Kidney epithelial cell (primary cell): ENCODE measurements around the gene MACC1. TPM values are rescaled to one million over a fixed set of nuclear protein-coding genes. Genes with fewer than 3 reads are reported as not detected.
A peak's percentile ranks its signal among the peaks of the same experiment; 100 is the strongest.

ENCODE experiments used
- DNase-seq: peaks from one replicate; pipeline ENCODE4 v3.0.0-alpha.2; 2010; ENCODE audit warnings: low read depth
- H3K27me3 ChIP-seq: 2 replicates; pipeline ENCODE4 v1.6.0; 2011; ENCODE audit warnings: low read length; ENCODE audit not compliant: control insufficient read depth, insufficient read depth
- H3K36me3 ChIP-seq: 2 replicates; pipeline ENCODE4 v1.5.1; 2011; ENCODE audit warnings: low read length; ENCODE audit not compliant: control insufficient read depth, insufficient read depth
- H3K4me3 ChIP-seq: 2 replicates; pipeline ENCODE4 v1.5.1; 2011; ENCODE audit warnings: low read depth, mild to moderate bottlenecking, control low read depth, low read length
- CTCF ChIP-seq: IDR thresholded peaks from 2 replicates; pipeline ENCODE4 v1.5.1; 2011; ENCODE audit warnings: mild to moderate bottlenecking, moderate library complexity, low read length, control low read depth, inconsistent platforms; ENCODE audit not compliant: insufficient read depth, poor library complexity, severe bottlenecking
- total RNA-seq: library from RNA; depleted of rRNA; stranded (reverse); fragments of >200 nt; gene quantifications from 2 replicates; pipeline ENCODE4 v1.2.3, GENCODE V29; 2015

MACC1 gene
- total RNA-seq, 1 donor from 2014 or later, result 57.5 TPM

- Histone ChIP-seq H3K4me3 (no peak overlapping the region), H3K36me3 (no peaks in the 10 kb centered on the region), H3K27me3 (no peaks in the 10 kb centered on the region)
- no peak for TF ChIP-seq CTCF
- DNase-seq, result peak; percentile 55
Measured at GRCh38 chr7:20238754-20239324, 21.7 kb upstream of the MACC1 start.

GRCh38 chr7:20238194-20238753 lies 21.1 kb upstream of the MACC1 start:
- H3K27me3 ChIP-seq, result no peaks in the 10 kb centered on the region
- no peak for TF ChIP-seq CTCF
- H3K4me3 ChIP-seq, result no peak overlapping the region
- H3K36me3 ChIP-seq, result no peaks in the 10 kb centered on the region
- no peak for DNase-seq

GRCh38 chr7:20237464-20238193 lies 20.4 kb upstream of the MACC1 start:
- H3K27me3 ChIP-seq, result no peaks in the 10 kb centered on the region
- DNase-seq, result no peak
- TF ChIP-seq CTCF, result no peak
- H3K4me3 ChIP-seq, result no peak overlapping the region
- H3K36me3 ChIP-seq, result no peaks in the 10 kb centered on the region

GRCh38 chr7:20236790-20237189 lies 19.6 kb upstream of the MACC1 start:
- H3K36me3 ChIP-seq, result no peaks in the 10 kb centered on the region
- no peaks in the 10 kb centered on the region for H3K27me3 ChIP-seq
- DNase-seq, result no peak
- H3K4me3 ChIP-seq, result no peak overlapping the region
- no peak for TF ChIP-seq CTCF

- no peaks in the 10 kb centered on the region for H3K36me3 ChIP-seq
- no peaks in the 10 kb centered on the region for H3K27me3 ChIP-seq
- H3K4me3 ChIP-seq, result no peak overlapping the region
- no peak for TF ChIP-seq CTCF
- DNase-seq, result no peak
Measured at GRCh38 chr7:20236043-20236442, 18.9 kb upstream of the MACC1 start.
